Lung (tissue), 12 donors: ENCODE results near the gene DNAI7. TPM values are rescaled to one million over a fixed set of nuclear protein-coding genes. Genes with fewer than 3 reads are reported as not detected.

ENCODE experiments used
- ATAC-seq: fragments of 200-7000 bp; cut with Tn5 transposase; one replicate; pipeline ENCODE4 v1.9.1; 2020; ENCODE audit warnings: moderate number of reproducible peaks; ENCODE audit not compliant: insufficient read depth, low FRiP score
- DNase-seq, 3 donors: peaks; one replicate each; pipeline ENCODE4 v3.0.0-alpha.2; 2013 to 2017
- H3K27ac ChIP-seq, 2 donors: one replicate each; pipeline ENCODE4 v1.5.1; 2013; ENCODE audit warnings: mild to moderate bottlenecking in 2 of 2, moderate library complexity in 2 of 2, control low read depth in 1 of 2, inconsistent platforms in 1 of 2, low read depth in 1 of 2, low read length in 1 of 2
- H3K27me3 ChIP-seq, 3 donors: one replicate each; pipeline ENCODE4 v1.5.1; 2013; ENCODE audit warnings: low read length in 2 of 3; ENCODE audit not compliant: control insufficient read depth in 3 of 3, insufficient read depth in 3 of 3
- H3K36me3 ChIP-seq, 4 donors: one replicate each; pipeline ENCODE4 v1.5.1; 2013; ENCODE audit warnings: low read length in 4 of 4, mild to moderate bottlenecking in 1 of 4, moderate library complexity in 1 of 4; ENCODE audit not compliant: control insufficient read depth in 4 of 4, insufficient read depth in 4 of 4
- H3K4me1 ChIP-seq, 5 donors: one replicate each; pipeline ENCODE4 v1.5.1; 2013; ENCODE audit warnings: low read length in 5 of 5, mild to moderate bottlenecking in 2 of 5, moderate library complexity in 1 of 5; ENCODE audit not compliant: control insufficient read depth in 5 of 5, insufficient read depth in 5 of 5
- H3K4me3 ChIP-seq: one replicate; pipeline ENCODE4 v1.5.1; 2013; ENCODE audit warnings: mild to moderate bottlenecking, control low read depth, moderate library complexity
- H3K9ac ChIP-seq, 2 donors: one replicate each; pipeline ENCODE4 v1.5.1; 2013; ENCODE audit warnings: low read length in 2 of 2, control low read depth in 1 of 2; ENCODE audit not compliant: insufficient read depth in 1 of 2
- H3K9me3 ChIP-seq, 4 donors: one replicate each; pipeline ENCODE4 v1.5.1; 2013; ENCODE audit warnings: low read length in 3 of 4, mild to moderate bottlenecking in 1 of 4, moderate library complexity in 1 of 4; ENCODE audit not compliant: control insufficient read depth in 4 of 4, insufficient read depth in 3 of 4
- WGBS, 2 donors: extraction: QIAGEN DNeasy Blood & Tissue Kit; methylation state at CpG; one replicate each; pipeline ENCODE4 v1.1.7; 2013; 5-methylcytosine and 5-hydroxymethylcytosine counted together
- polyA plus RNA-seq, 2 donors: library from polyadenylated mRNA; stranded (reverse); fragments of 200-250 nt; gene quantifications; one replicate each; pipeline ENCODE4 v1.2.1, GENCODE V29; 2013
- total RNA-seq, 2 donors: library from RNA; depleted of rRNA in 1 of 2; stranded (reverse); fragments of >200 nt in 1 of 2; gene quantifications; one replicate each; pipeline ENCODE4 v1.2.1, GENCODE V29; 2014 to 2021
- TF ChIP-seq, protein P1 (sequence below): IDR thresholded peaks from 2 replicates; pipeline ENCODE4 v1.5.1; 2012; ENCODE audit warnings: mild to moderate bottlenecking; ENCODE audit errors: control extremely low read depth, extremely low read depth
- donor health status: control.
- donor health status: control.
- donor health status: Bipolar disorder and iron deficiency.
- donor health status: healthy.
- donor health status: DM: yes; HTN: yes; CAD: no.

DNAI7 gene
- total and polyA plus RNA-seq, 4 donors = 2.0 to 11.9 (median 5.7) TPM

DNA sequence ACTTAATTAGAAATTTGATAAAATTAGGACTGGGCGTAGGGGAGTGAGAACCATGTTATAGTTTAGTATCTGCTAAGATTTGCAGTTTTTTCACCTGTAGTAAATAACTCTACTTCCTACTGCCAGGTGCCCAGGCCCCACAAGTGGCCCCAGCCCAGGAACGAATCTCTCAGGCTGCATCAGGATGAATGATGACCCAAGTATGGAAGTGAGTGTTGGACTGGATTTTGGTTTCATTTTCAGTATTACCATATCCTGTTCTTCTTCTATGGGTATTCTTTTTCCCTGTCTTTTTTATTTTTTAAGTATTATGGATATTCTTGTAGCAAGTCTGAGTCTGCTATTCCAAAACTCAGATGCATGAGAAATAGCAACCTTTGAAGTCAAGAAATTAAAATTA, 125.7 kb downstream of the DNAI7 start:
- 58 to 61% methylated on average over 2 of the region's 2 CpGs for whole genome bisulfite sequencing, 2 donors
- TF ChIP-seq, protein P1, sequence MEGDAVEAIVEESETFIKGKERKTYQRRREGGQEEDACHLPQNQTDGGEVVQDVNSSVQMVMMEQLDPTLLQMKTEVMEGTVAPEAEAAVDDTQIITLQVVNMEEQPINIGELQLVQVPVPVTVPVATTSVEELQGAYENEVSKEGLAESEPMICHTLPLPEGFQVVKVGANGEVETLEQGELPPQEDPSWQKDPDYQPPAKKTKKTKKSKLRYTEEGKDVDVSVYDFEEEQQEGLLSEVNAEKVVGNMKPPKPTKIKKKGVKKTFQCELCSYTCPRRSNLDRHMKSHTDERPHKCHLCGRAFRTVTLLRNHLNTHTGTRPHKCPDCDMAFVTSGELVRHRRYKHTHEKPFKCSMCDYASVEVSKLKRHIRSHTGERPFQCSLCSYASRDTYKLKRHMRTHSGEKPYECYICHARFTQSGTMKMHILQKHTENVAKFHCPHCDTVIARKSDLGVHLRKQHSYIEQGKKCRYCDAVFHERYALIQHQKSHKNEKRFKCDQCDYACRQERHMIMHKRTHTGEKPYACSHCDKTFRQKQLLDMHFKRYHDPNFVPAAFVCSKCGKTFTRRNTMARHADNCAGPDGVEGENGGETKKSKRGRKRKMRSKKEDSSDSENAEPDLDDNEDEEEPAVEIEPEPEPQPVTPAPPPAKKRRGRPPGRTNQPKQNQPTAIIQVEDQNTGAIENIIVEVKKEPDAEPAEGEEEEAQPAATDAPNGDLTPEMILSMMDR = no peak
- peak in 1 of 3 donors; percentile 11 for DNase-seq
- Histone ChIP-seq H3K4me1 (peaks cover 0 to 6% (median 0%) of the 10 kb centered on the region in 5 donors), H3K9ac (no peak overlapping the region), H3K27ac (no peak overlapping the region), H3K4me3 (no peak overlapping the region), H3K9me3 (no peaks in the 10 kb centered on the region), H3K27me3 (no peaks in the 10 kb centered on the region), H3K36me3 (peaks cover 0 to 3% (median 0%) of the 10 kb centered on the region in 4 donors)
- no peak for ATAC-seq

DNA sequence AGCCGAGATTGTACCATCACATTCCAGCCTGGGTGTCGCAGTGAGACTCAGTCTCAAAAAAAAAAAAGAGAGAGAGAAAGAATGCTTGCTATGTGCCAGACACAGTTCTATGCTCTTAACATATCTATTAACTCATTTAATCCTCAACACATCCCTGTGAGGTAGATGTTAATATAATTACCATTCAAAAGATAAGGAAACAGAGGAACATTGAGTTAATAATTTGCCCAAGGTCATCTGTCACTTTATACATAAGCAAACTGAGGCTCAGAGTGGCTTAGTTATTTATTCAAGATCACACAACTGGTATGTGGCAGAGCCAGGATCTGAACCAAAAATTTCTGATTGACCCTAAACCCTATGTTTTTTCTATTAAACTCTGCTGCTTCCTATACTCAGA, 129.9 kb downstream of the DNAI7 start:
- Histone ChIP-seq H3K36me3 (peaks cover 0 to 4% (median 0%) of the 10 kb centered on the region in 4 donors), H3K9me3 (no peaks in the 10 kb centered on the region), H3K4me3 (no peak overlapping the region), H3K27ac (no peak overlapping the region), H3K9ac (no peak overlapping the region), H3K27me3 (no peaks in the 10 kb centered on the region), H3K4me1 (no peaks in the 10 kb centered on the region)
- ATAC-seq (no peak), DNase-seq (no peak)
- 81 to 100% methylated on average over 2 of the region's 2 CpGs for WGBS, 2 donors
- TF ChIP-seq, protein P1 = no peak

DNA sequence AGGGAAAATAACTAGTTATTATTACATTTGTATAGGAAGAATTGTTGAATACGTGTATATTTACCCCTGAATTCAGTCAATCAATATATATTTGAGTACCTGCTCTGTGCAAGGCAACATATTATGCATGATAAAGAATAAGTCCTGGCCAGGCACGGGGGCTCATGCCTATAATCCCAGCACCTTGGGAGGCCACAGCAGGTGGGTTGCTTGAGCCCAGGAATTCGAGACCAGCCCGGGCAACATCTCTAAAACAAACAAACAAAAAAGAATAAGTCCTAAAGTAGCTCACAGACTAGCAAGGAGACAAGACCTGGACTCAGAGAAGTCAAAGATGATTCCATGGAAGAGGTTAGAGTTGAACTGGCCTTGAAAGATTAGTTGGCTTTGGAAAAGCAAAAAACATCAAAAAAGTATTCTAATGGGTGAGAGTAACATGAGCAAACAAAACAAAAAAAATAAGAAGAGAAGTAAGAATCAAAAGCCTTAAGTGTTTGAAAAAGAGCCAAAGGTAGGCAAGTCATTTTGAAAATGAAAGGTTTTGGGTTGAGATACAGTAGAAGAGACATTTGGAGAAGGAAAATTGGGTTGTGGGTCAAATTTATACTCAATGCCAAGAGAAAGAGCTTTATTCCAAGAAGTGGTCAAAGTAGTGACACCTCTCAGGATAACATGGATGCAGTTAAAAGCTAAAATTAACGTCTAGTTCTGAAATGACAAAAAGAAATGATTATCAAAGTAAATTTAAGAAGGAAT, 130.9 kb downstream of the DNAI7 start:
- ATAC-seq (no peak), DNase-seq (no peak)
- TF ChIP-seq, protein P1 = no peak
- WGBS, 2 donors = 79 to 88% methylated on average over 5 of the region's 5 CpGs
- Histone ChIP-seq H3K9ac (no peak overlapping the region), H3K27me3 (no peaks in the 10 kb centered on the region), H3K36me3 (peaks cover 0 to 4% (median 0%) of the 10 kb centered on the region in 4 donors), H3K9me3 (no peaks in the 10 kb centered on the region), H3K4me3 (no peak overlapping the region), H3K27ac (no peak overlapping the region), H3K4me1 (no peaks in the 10 kb centered on the region)

DNA sequence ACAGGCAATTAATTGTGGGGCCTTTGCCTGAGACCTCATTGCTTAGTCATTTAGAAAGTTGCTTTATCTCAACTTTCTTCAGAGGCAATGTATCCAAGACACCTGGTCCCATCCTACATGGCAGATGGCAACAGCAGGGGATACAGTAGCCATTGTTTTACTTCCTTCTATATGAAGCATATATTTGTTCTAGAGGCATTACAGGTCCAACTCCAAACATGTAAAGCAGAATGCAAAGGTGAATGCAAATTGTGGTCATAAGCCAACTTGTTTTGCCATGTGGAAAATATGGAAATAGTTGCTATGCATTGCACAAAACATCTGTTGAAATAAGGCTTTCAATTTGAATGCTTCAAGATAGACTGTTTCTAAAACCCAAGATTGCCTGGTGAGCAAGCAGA, 136.3 kb downstream of the DNAI7 start:
- TF ChIP-seq, protein P1 = no peak
- ATAC-seq = no peak
- no peak for DNase-seq
- no peaks in the 10 kb centered on the region for H3K9me3 ChIP-seq
- H3K4me1 ChIP-seq = no peaks in the 10 kb centered on the region
- no peak overlapping the region for H3K4me3 ChIP-seq
- no peaks in the 10 kb centered on the region for H3K36me3 ChIP-seq
- no peak overlapping the region for H3K27ac ChIP-seq
- H3K27me3 ChIP-seq = no peaks in the 10 kb centered on the region
- H3K9ac ChIP-seq = no peak overlapping the region
